GM21717 (cell line): ENCODE measurements around the gene FKBP6.
"Not testable (repeated sequence)": the region's sequence is repeated elsewhere in the genome, so short reads cannot be mapped to it uniquely, and the experiment has no call there.

ENCODE experiments used
- ATAC-seq: cut with Tn5 transposase; IDR thresholded peaks from one replicate; pipeline ENCODE4 v1.9.1; 2021; ENCODE audit warnings: mild to moderate bottlenecking, moderate library complexity; ENCODE audit not compliant: unreplicated experiment

Gene FKBP6

DNA sequence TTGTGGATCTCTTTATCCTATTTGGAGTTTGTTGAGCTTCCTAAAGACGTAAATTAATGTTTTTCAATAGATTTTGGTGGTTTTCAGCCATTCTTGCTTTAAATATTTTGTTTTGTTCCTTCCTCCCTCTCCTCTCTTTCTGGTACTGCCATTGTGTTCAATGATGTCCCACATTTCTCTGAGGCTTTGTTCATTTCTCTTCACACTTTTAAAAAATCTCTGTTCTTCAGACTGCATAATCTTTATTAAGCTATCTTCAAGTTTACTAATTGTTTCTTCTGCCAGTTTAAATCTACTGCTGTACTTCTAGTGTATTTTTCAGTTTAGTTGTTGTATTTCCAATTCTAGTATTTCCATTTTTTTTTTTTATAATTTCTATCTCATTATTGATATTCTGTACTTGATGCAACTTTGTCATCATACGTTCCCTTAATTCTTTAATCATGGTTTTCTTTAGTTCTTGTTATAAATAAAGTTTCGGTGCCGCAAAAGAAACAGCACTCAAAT, 60.0 kb downstream of the FKBP6 start:
- no peak for ATAC-seq

DNA sequence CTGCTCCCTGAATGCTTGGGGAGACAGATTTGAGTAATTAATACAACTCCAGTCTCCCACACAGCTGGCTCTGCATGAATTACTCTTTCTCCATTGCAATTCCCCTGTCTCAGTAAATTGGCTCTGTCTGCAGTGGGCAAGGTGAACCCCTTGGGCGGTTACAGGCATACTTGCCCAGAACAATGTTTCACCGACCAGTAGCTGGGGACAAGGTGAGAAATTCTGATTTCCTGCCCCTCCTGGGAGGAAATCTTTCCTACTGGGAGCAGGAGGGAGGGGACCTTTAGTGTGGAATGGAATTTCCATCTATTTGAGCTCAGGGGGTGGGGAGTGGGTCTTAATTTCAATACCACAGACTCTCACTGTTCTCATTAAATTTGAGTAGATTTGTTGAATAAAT, 63.4 kb downstream of the FKBP6 start:
- no peak for ATAC-seq

- ATAC-seq = no peak
Measured at GRCh38 chr7:73394422-73394821, 66.5 kb downstream of the FKBP6 start.

DNA sequence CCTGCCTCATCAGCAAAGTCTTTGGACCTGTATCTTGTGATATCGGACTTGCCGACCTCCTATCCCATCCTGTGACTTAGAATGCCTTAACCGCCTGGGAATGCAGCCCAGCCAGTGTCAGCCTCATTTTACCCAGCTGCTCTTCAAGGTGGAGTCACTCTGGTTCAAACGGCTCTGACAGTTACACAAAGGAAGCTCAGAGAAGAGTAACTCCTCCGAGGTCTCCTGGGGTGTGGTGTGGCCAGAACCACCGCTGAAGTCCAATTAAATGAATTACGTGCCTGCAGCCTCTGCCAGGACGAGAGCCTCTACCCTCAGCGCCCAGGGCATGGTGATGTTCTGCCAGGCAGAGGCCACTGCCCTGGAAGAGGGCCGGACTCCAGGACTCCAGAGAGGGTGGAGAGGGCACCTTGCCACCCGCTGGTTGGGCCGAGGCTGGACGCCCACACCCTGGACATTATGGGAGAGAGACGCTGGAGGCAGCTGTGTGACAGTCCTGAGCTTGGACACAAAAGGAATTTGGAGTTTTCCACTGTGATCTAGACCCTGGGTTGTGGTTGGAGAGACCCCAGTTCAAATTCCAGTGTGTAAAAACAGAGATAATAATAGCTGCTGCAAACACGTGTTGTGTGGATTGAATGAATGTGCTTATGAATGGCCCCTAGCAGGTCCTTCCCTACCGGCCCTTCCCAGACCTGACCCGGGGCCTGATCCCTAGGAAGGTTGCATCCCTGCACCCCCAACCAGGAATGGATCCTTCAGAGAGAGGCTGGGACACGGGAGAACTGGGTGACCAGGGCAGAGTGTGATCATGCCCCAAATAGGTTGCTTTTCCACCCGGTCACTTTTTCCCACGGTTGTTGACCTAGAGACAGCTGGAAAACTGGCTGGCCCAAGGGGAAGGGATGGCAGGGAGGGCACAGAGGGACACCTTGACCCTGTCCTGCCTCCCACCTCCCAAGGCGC, 67.9 kb downstream of the FKBP6 start:
- no peak for ATAC-seq

GRCh38 chr7:73397521-73398281, 69.7 kb downstream of the FKBP6 start:
- ATAC-seq = no peak

GRCh38 chr7:73399185-73400050, 71.5 kb downstream of the FKBP6 start:
- not testable (repeated sequence) for ATAC-seq

- ATAC-seq = not testable (repeated sequence)
Measured at GRCh38 chr7:73404860-73405259, 76.9 kb downstream of the FKBP6 start.
